SK-N-DZ (cell line): Measurements from ENCODE around the gene UCN3.
A peak's percentile ranks its signal among the peaks of the same experiment; 100 is the strongest.
"Not testable (repeated sequence)": the region's sequence is repeated elsewhere in the genome, so short reads cannot be mapped to it uniquely, and the experiment has no call there.

ENCODE experiments used
- DNase-seq: peaks from one replicate; pipeline ENCODE4 v3.0.0-alpha.2; 2015; ENCODE audit warnings: low spot score

The UCN3 gene

DNA sequence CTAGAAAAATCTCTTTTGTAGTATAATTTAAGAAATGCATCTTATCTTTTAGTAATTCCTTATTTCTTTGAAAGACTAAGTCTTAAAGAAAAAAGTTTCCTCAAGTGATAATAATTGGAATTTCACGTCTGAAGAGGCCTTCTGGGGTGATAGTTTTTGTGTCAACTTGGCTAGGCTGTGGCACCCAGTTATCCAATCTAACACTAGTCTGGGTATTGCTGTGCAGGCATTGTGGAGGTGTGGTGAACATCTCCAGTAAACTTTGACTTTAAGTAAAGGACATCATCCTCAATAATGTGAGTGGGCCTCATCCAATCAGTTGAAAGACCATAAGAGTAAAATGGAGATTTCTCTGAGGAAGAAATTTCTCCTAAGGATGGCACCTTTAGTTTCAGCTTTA is 42.2 kb downstream of the UCN3 start:
- DNase-seq, result no peak

DNA sequence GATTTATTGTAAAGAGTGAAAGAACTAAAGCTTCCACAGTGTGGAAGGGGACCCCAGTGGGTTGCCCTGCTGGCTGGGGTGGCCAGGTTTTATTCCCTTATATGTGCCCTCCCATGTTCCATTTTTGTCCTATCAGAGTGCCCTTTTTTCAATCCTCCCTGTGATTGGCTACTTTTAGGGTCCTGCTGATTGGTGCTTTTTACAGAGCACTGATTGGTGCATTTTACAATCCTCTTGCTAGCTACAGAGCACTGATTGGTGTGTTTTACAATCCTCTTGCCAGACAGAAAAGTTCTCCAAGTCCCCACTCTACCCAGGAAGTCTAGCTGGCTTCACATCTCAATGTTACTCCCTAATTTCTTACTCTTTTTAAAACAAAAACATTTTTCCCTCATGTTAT is 46.0 kb downstream of the UCN3 start:
- not testable (repeated sequence) for DNase-seq

DNA sequence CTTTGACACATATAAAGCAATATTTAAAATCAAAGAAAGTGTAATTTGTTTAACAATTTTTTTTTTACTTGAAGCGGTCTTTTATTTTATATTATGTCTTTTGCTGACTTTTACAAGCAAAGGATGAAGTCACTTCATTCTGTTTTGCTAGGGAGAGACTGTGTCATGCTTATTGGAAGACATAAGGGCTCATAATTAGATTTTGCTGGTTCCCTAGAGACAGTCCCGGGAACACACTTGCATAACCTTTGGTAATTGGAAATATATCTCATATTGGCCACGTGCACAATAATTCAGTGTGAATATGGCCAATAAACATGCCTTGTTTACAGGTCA is 47.1 kb downstream of the UCN3 start:
- peak; percentile 96 for DNase-seq

DNA sequence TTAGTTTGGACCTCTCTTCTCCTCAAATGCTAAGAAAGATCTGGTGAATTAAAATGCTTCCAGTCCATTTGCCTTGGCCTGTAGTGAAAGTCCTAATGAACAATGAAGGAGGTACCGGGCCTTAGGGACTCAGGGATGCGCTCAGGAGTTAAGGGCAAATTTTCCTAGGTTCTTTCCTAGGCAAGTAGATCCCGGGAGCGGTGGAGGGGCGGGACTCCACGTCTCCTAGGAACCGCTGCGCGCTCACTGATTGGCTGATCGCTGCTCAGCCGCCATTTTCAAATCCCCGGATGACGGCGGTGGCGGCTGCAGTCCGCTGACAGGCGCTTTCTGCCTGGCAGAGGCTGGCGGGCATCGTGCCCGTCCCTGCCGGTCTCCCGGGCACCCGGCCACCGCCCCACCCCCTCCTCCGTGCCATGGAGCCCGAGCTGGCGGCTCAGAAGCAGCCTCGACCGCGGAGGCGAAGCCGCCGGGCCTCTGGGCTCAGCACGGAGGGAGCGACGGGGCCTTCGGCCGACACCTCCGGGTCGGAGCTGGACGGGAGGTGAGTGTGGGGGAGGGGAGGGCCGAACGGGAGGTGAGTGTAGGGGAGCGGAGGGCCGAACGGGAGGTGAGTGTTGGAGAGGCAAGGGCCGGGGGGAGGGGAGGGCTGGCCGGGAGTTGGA is 47.6 kb downstream of the UCN3 start, which contains the start of gene NET1:
NET1 (plus strand) TSS at position 281 of the 665 bp plus-strand sequence; CDS start at position 417, 136 bp downstream.
- DNase-seq, result peak; percentile 99

DNA sequence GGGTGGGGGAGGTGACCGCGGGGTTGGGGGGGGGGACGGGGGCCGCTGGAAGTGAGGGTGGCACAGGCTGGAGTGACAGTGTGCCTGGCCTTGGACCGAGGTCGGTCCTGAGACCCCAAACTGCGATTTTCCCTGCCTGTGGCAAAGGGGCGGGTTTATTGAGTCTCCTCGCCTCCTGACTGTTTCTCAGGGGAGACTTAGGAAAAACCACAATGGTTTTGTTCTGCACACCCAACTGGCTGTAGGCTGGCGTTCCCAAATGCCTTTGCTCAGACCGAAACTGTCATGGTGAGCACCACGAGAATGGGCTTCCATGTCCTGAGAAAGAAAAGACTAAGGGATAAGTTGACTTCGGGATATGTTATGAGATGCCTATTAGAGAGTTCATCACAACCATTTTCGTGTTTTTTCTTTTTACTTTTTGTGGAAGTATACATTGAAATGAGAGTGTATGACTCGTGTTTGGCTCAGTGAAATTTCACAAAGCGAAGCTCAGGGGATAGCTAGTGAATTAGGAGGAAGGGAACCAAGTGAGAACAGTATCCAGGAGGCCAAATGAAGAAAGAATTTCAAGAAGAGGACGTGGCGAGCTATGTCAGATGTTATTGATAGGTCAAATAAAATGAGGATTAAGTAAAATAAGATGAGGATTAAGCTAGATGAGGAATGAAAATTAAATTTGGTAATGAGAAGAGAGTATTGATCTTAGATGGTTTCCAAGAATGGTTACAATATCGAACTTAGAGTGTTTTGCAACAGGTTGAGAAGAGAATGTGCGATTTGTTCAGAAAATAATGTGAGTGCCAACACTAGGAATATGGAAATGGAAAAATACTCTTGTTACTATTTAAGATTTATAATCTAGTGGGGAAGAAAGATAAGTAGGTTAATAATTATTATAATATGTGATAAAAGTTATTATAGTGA is 48.5 kb downstream of the UCN3 start:
- DNase-seq, result peak; percentile 46

DNA sequence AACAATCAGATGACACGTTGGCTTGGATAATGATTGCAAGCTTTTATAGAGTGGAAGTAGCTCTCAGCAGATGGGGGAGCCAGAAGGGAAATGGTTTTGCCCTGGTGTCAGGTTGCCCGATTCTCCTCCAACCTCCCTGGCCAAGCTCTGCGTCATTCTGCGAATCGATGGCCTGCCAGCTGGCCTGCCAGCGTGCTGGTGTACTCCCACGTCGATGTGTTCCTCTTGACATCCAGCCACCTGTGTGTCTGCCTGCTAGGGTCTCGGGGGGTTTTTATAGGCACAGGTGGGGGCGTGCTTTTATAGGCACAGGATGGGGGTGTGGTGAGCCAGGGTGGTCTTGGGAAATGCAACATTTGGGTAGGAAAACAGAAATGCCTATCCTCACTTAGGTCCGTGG is 52.2 kb downstream of the UCN3 start:
- DNase-seq, result no peak

DNA sequence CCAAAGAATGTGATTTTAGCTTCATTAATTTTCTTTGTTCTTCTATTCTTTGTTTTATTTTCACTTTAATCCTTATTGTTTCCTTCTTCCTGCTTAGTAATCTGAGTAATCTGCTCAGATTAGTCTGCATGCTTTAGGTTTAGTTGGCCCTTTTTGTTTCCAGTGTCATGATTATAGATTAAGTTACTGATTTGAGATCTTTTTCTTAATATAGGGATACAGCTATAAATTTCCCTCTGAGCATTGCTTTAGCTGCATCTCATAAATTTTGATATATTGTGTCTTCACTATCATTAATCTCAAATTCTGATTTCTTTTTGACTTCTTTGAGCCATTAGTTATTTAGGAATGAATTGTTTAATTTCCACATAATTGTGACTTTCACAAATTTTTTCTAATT is 53.8 kb downstream of the UCN3 start:
- DNase-seq, result no peak

DNA sequence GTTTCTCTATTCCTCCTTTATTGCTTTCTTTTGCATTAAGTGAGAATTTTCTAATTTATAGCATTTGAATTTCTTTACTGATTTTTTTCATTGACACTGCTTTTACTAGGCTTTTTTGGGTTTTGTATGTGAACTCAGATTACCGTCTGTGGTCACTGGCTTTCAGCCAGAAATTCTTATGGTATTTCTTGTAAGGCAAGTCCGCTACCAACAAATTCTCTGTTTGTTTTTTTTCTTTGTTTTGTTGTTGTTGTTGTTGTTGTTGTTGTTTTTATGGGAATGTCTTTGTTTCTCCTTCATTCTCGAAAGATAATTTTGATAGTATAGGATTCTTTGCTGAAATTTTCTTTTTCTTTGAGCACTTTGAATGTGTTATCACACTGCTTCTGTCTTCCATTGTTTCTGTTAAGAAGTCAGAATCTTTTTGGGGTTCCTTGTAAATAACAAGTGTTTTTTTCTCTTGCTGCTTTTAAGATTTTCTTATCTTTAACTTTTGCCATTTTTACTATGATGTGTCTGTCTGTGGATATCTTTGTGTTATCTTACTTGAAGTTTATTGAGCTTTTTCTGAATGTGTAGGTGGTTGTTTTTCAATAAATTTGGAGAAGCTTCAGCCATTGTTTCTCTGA is 54.8 kb downstream of the UCN3 start:
- no peak for DNase-seq

DNA sequence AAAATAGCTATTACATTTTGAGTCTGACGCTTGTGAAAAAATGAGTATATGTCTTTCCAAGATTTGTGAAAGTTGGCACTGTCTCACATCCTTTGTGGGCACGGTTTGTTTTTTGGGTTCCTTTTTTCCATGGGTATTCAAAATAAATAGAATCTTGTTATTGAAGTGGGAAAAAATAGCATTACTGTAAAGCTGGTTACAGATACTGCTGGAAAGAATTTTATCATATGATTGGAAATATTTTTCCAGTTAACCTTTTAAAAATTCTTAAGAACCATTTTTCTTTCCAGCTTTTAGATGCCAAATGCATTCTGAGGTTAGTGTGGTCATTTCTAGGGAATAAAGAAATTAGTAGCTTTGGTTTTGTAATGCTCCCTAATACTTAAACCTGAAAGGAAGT is 59.0 kb downstream of the UCN3 start:
- DNase-seq, result no peak
